H1 (cell line): ENCODE results near the gene KIF26B. TPM values are rescaled to one million over a fixed set of nuclear protein-coding genes. Genes with fewer than 3 reads are reported as not detected.

ENCODE experiments used
- CTCF ChIA-PET: fragments of 300-600 bp; sonication (Branson Sonifier 250); formaldehyde crosslinking; loops from one replicate; lab custom pipeline; 2021; ENCODE audit not compliant: partially characterized antibody; lab: Charles Lee
- POLR2A ChIA-PET: fragments of 300-600 bp; sonication (Branson Sonifier 250); formaldehyde crosslinking; loops from one replicate; lab custom pipeline; 2021; ENCODE audit warnings: inconsistent platforms; ENCODE audit not compliant: partially characterized antibody; lab: Charles Lee
- DNase-seq, 2 experiments: peaks; one replicate each; pipeline versions ENCODE4 v3.0.0 to v3.0.0-alpha.2; 2010 to 2022; ENCODE audit warnings: low spot score in 2 of 2, low read depth in 1 of 2, mixed read lengths in 1 of 2
- FAIRE-seq: peaks from 2 replicates; lab custom pipeline; 2011; peaks lifted over from hg19 to GRCh38; lab: Jason Lieb, UNC
- H2AFZ ChIP-seq: 2 replicates; pipeline ENCODE4 v1.8.1; 2012; ENCODE audit warnings: low read length, inconsistent platforms
- H2AK5ac ChIP-seq: 2 replicates; pipeline ENCODE4 v1.6.1; 2013; ENCODE audit warnings: low read depth, low read length
- H2BK120ac ChIP-seq: replicated peaks from 2 replicates; pipeline ENCODE3; 2013; ENCODE audit warnings: low read depth, low read length, inconsistent platforms
- H2BK12ac ChIP-seq: 2 replicates; pipeline ENCODE4 v1.6.1; 2013; ENCODE audit warnings: low read depth, low read length
- H2BK15ac ChIP-seq: 2 replicates; pipeline ENCODE4 v1.6.1; 2013; ENCODE audit warnings: low read length
- H2BK20ac ChIP-seq: 2 replicates; pipeline ENCODE4 v1.6.1; 2013; ENCODE audit warnings: low read length
- H2BK5ac ChIP-seq: 2 replicates; pipeline ENCODE4 v1.6.1; 2013; ENCODE audit warnings: low read depth, low read length
- H3K14ac ChIP-seq: 2 replicates; pipeline ENCODE4 v1.6.1; 2013; ENCODE audit warnings: inconsistent platforms; ENCODE audit not compliant: insufficient read length
- H3K18ac ChIP-seq: 2 replicates; pipeline ENCODE4 v1.6.1; 2013; ENCODE audit warnings: low read length; ENCODE audit errors: extremely low read depth
- H3K23ac ChIP-seq: 2 replicates; pipeline ENCODE4 v1.6.1; 2013; ENCODE audit warnings: inconsistent platforms; ENCODE audit not compliant: insufficient read length
- H3K23me2 ChIP-seq: 2 replicates; pipeline ENCODE4 v1.6.1; 2013; ENCODE audit warnings: low read depth, low read length
- H3K27ac ChIP-seq: 2 replicates; pipeline ENCODE4 v1.6.1; 2011; ENCODE audit warnings: low read depth, low read length, inconsistent platforms
- H3K27me3 ChIP-seq, 4 experiments: replicated peaks in 1 of 4; 1 replicate in 1 of 4; 2 replicates in 3 of 4; pipeline versions ENCODE4 v1.6.1 to v1.8.1; 2011 to 2013; ENCODE audit warnings: low read length in 3 of 4, mild to moderate bottlenecking in 3 of 4, inconsistent platforms in 2 of 4, mixed read lengths in 2 of 4, moderate library complexity in 1 of 4; ENCODE audit not compliant: control insufficient read depth in 3 of 4, insufficient read depth in 3 of 4; ENCODE audit errors: extremely low read depth in 1 of 4
- H3K36me3 ChIP-seq, 4 experiments: 2 replicates each; pipeline versions ENCODE4 v1.6.1 to v1.8.1; 2011 to 2013; ENCODE audit warnings: mild to moderate bottlenecking in 4 of 4, low read length in 3 of 4, moderate library complexity in 2 of 4, control low read depth in 1 of 4, inconsistent platforms in 1 of 4; ENCODE audit not compliant: insufficient read depth in 4 of 4, control insufficient read depth in 2 of 4
- H3K4ac ChIP-seq: replicated peaks from 2 replicates; pipeline ENCODE3; 2013; ENCODE audit warnings: low read length, low read depth, mixed read lengths, inconsistent platforms; ENCODE audit not compliant: insufficient read length
- H3K4me1 ChIP-seq, 4 experiments: replicated peaks in 1 of 4; 1 replicate in 1 of 4; 2 replicates in 3 of 4; pipeline versions ENCODE4 v1.6.1 to v1.8.1; 2011 to 2013; ENCODE audit warnings: low read length in 3 of 4, inconsistent platforms in 2 of 4, mixed read lengths in 1 of 4; ENCODE audit not compliant: insufficient read depth in 4 of 4, control insufficient read depth in 3 of 4
- H3K4me2 ChIP-seq, 2 experiments: 2 replicates each; pipeline versions ENCODE4 v1.6.1 to v1.8.1; 2011 to 2013; ENCODE audit warnings: low read depth in 2 of 2, low read length in 2 of 2, control low read depth in 1 of 2, inconsistent platforms in 1 of 2, mild to moderate bottlenecking in 1 of 2; ENCODE audit not compliant: insufficient read depth in 1 of 2
- H3K4me3 ChIP-seq, 4 experiments: fragments of 200-600, 300-600 bp in 1 of 4; sonication (generic), shearing (Covaris generic), sonication (Bioruptor Twin) in 1 of 4; 2 replicates each; pipeline versions ENCODE4 v1.5.1 to v1.8.1; 2011 to 2016; ENCODE audit warnings: low read length in 4 of 4, low read depth in 3 of 4, control low read depth in 2 of 4, inconsistent platforms in 2 of 4, mild to moderate bottlenecking in 2 of 4, mixed read lengths in 1 of 4, moderate library complexity in 1 of 4; ENCODE audit not compliant: insufficient read depth in 2 of 4; ENCODE audit errors: extremely low read depth in 1 of 4
- H3K56ac ChIP-seq: replicated peaks from 2 replicates; pipeline ENCODE3; 2013; ENCODE audit warnings: low read depth, mild to moderate bottlenecking, mixed read lengths, low read length, inconsistent platforms; ENCODE audit not compliant: insufficient read length
- H3K79me1 ChIP-seq: 2 replicates; pipeline ENCODE4 v1.6.1; 2013; ENCODE audit warnings: low read depth, low read length, control low read depth
- H3K79me2 ChIP-seq, 2 experiments: 2 replicates each; pipeline versions ENCODE4 v1.6.1 to v1.8.1; 2012 to 2013; ENCODE audit warnings: low read length in 2 of 2, mild to moderate bottlenecking in 2 of 2, inconsistent platforms in 1 of 2; ENCODE audit not compliant: insufficient read depth in 2 of 2, control insufficient read depth in 1 of 2
- H3K9ac ChIP-seq, 4 experiments: replicated peaks in 1 of 4; 1 replicate in 1 of 4; 2 replicates in 3 of 4; pipeline versions ENCODE4 v1.6.1 to v1.8.1; 2011 to 2013; ENCODE audit warnings: low read depth in 3 of 4, low read length in 3 of 4, control low read depth in 2 of 4, mild to moderate bottlenecking in 2 of 4, moderate library complexity in 2 of 4, inconsistent platforms in 1 of 4; ENCODE audit errors: extremely low read depth in 1 of 4
- H3K9me3 ChIP-seq, 2 experiments: 2 replicates each; pipeline versions ENCODE4 v1.6.1 to v1.8.1; 2012 to 2013; ENCODE audit warnings: mild to moderate bottlenecking in 2 of 2, moderate library complexity in 2 of 2, control low read depth in 1 of 2, inconsistent platforms in 1 of 2, low read depth in 1 of 2, low read length in 1 of 2, mixed read lengths in 1 of 2; ENCODE audit not compliant: insufficient read depth in 2 of 2
- H4K20me1 ChIP-seq, 2 experiments: replicated peaks in 1 of 2; 2 replicates each; pipeline versions ENCODE3 to v1.8.1; 2011 to 2013; ENCODE audit warnings: inconsistent platforms in 2 of 2, low read length in 2 of 2, mild to moderate bottlenecking in 1 of 2; ENCODE audit not compliant: insufficient read depth in 2 of 2, control insufficient read depth in 1 of 2
- H4K5ac ChIP-seq: 2 replicates; pipeline ENCODE4 v1.6.1; 2013; ENCODE audit warnings: low read length, low read depth, mixed read lengths, inconsistent platforms; ENCODE audit not compliant: insufficient read length
- H4K8ac ChIP-seq: 2 replicates; pipeline ENCODE4 v1.8.0; 2013; ENCODE audit warnings: mild to moderate bottlenecking, moderate library complexity, low read length, inconsistent platforms; ENCODE audit not compliant: insufficient read depth; ENCODE audit errors: extremely low read depth
- H4K91ac ChIP-seq: replicated peaks from 2 replicates; pipeline ENCODE3; 2013; ENCODE audit warnings: low read length, mixed read lengths, inconsistent platforms; ENCODE audit not compliant: insufficient read length
- CBX8 ChIP-seq: fragments of 300-800, 300-1000 bp; sonication (generic); IDR thresholded peaks from 2 replicates; pipeline ENCODE4 v1.7.1; 2016; ENCODE audit warnings: low read depth, low read length, borderline replicate concordance
- CEBPB ChIP-seq: IDR thresholded peaks from 2 replicates; pipeline ENCODE4 v1.6.1; 2012; ENCODE audit warnings: low read depth, low read length
- CTBP2 ChIP-seq: IDR thresholded peaks from 2 replicates; pipeline ENCODE4 v1.7.0; 2011; ENCODE audit warnings: borderline replicate concordance, mild to moderate bottlenecking, moderate library complexity, mixed read lengths, low read length; ENCODE audit not compliant: insufficient read depth, insufficient read length
- EGR1 ChIP-seq: IDR thresholded peaks from 2 replicates; pipeline ENCODE4 v1.6.1; 2011; ENCODE audit warnings: low read depth, low read length, borderline replicate concordance
- GABPA ChIP-seq: IDR thresholded peaks from 2 replicates; pipeline ENCODE4 v1.6.1; 2011; ENCODE audit warnings: mild to moderate bottlenecking, low read length, moderate library complexity, borderline replicate concordance; ENCODE audit not compliant: insufficient read depth
- JUN ChIP-seq: IDR thresholded peaks from 2 replicates; pipeline ENCODE4 v1.6.1; 2011; ENCODE audit warnings: low read depth, mild to moderate bottlenecking, improper control_type of control experiment, low read length
- KDM5A ChIP-seq: fragments of 200-600 bp; IDR thresholded peaks from 2 replicates; pipeline ENCODE4 v1.7.1; 2012; ENCODE audit warnings: mild to moderate bottlenecking, low read length, inconsistent platforms, mixed read lengths
- PHF8 ChIP-seq: fragments of 200-600 bp; sonication (generic); conservative IDR thresholded peaks from 2 replicates; pipeline ENCODE4 v1.7.1; 2012; ENCODE audit warnings: low read depth, mild to moderate bottlenecking, inconsistent platforms, low read length, moderate library complexity
- POU5F1 ChIP-seq: IDR thresholded peaks from 2 replicates; pipeline ENCODE4 v1.6.1; 2011; ENCODE audit warnings: low read depth, mild to moderate bottlenecking, low read length, moderate library complexity
- SIX5 ChIP-seq: IDR thresholded peaks from 2 replicates; pipeline ENCODE4 v1.6.1; 2011; ENCODE audit warnings: mild to moderate bottlenecking, low read depth, low read length
- SP2 ChIP-seq: IDR thresholded peaks from 2 replicates; pipeline ENCODE4 v1.6.1; 2012; ENCODE audit warnings: mild to moderate bottlenecking, low read length, inconsistent platforms
- TAF1 ChIP-seq: IDR thresholded peaks from 2 replicates; pipeline ENCODE4 v1.6.1; 2011; ENCODE audit warnings: mild to moderate bottlenecking, low read depth, low read length
- WGBS, 2 experiments: shearing (Covaris generic) in 1 of 2; methylation state at CpG; one replicate each; pipeline versions ENCODE4 v1.1.6 to v1.1.7; 2013 to 2015; ENCODE audit warnings: low lambda C conversion rate in 2 of 2, mixed read lengths in 2 of 2, inconsistent platforms in 1 of 2, low coverage in 1 of 2, missing lambda C conversion rate in 1 of 2; ENCODE audit not compliant: insufficient replicate concordance in 2 of 2, insufficient coverage in 1 of 2, insufficient read length in 1 of 2; ENCODE audit errors: extremely low coverage in 1 of 2, missing lambda C conversion rate in 1 of 2; 5-methylcytosine and 5-hydroxymethylcytosine counted together
- polyA plus RNA-seq, 7 experiments: library from polyadenylated mRNA; depleted of rRNA in 3 of 7; stranded (reverse) in 5 of 7; unstranded in 2 of 7; fragments of >200 nt in 5 of 7; fragments of 200-250 nt in 2 of 7; gene quantifications; 1 replicate in 5 of 7; 2 replicates in 1 of 7; 4 replicates in 1 of 7; pipeline versions ENCODE4 v1.2.1 to v1.2.3, GENCODE V29; 2011 to 2013; ENCODE audit warnings: missing spikeins in 2 of 7, mixed read lengths in 2 of 7
- total RNA-seq: library from RNA; stranded (reverse); fragmentation: NEBNext Ultra II Directional; extraction: Animal tissue kit (Norgen Biotek cat#: 25700); gene quantifications from 2 replicates; pipeline ENCODE4 v1.2.1, GENCODE V29; 2021
- TF ChIP-seq, protein P1 (sequence below), 3 experiments: IDR thresholded peaks; 1 replicate in 2 of 3; 2 replicates in 1 of 3; pipeline versions ENCODE4 v1.5.1 to v1.6.1; 2011; ENCODE audit warnings: low read length in 3 of 3, mild to moderate bottlenecking in 3 of 3, inconsistent platforms in 2 of 3, low read depth in 1 of 3, moderate library complexity in 1 of 3; ENCODE audit not compliant: insufficient read depth in 1 of 3; ENCODE audit errors: control extremely low read depth in 1 of 3

Gene KIF26B
- total and polyA plus RNA-seq, 2 of the 8 experiments (the other 6 are each of a cell fraction or from before 2014, with no cell fraction given) = 0.06 to 0.28 TPM

DNA sequence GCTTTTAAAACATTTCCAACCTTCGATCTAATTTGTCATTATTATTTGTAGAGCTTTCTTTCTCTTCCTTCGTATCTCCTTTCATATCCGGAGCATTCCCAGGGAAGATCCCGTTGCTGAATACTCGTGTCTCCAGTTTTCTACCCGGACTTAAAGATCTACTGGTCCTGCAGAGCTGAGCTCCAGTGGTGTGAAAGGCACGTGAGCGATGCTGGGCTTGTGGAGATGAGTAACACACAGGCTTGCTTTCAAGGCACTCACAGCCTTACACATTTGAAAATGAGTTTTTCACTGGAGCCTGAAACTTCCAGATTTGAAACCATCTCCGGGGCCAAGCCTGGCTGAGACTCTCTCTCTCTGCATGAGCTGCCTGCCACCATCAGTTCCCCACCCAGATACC, 428.3 kb downstream of the KIF26B start:
- Histone ChIP-seq H2BK20ac (no peak overlapping the region), H3K9me3 (no peaks in the 10 kb centered on the region), H3K36me3 (no peaks in the 10 kb centered on the region), H3K4me1 (no peaks in the 10 kb centered on the region), H4K20me1 (no peaks in the 10 kb centered on the region), H3K27ac (no peak overlapping the region), H3K4me3 (no peak overlapping the region), H2AK5ac (no peak overlapping the region), H4K8ac (no peak overlapping the region), H3K23me2 (no peaks in the 10 kb centered on the region), H2BK12ac (no peak overlapping the region), H3K18ac (no peak overlapping the region), H4K91ac (no peak overlapping the region), H2BK15ac (no peak overlapping the region), H3K9ac (no peak overlapping the region), H3K4me2 (no peak overlapping the region), H4K5ac (no peak overlapping the region), H3K56ac (no peak overlapping the region), H2BK120ac (no peak overlapping the region), H3K23ac (no peak overlapping the region), H3K14ac (no peak overlapping the region), H2AFZ (no peak overlapping the region), H3K79me1 (no peaks in the 10 kb centered on the region), H2BK5ac (no peak overlapping the region), H3K27me3 (no peaks in the 10 kb centered on the region), H3K4ac (no peak overlapping the region), H3K79me2 (no peaks in the 10 kb centered on the region)
- no peak for FAIRE-seq
- POLR2A ChIA-PET = no interaction called here
- DNase-seq = no peak
- 92% methylated on average over 9 of the region's 9 CpGs; no CpG with 5 or more reads in 1 of the 2 experiments for WGBS, 2 experiments
- CTCF ChIA-PET = interaction anchor here (1.0 kb wide), 1 partner anchor 430 kb away, joined by 3 read pairs; no protein-coding TSS in a partner anchor
- no peak for TF ChIP-seq SIX5
- no peak for TF ChIP-seq CBX8
- TF ChIP-seq, protein P1, sequence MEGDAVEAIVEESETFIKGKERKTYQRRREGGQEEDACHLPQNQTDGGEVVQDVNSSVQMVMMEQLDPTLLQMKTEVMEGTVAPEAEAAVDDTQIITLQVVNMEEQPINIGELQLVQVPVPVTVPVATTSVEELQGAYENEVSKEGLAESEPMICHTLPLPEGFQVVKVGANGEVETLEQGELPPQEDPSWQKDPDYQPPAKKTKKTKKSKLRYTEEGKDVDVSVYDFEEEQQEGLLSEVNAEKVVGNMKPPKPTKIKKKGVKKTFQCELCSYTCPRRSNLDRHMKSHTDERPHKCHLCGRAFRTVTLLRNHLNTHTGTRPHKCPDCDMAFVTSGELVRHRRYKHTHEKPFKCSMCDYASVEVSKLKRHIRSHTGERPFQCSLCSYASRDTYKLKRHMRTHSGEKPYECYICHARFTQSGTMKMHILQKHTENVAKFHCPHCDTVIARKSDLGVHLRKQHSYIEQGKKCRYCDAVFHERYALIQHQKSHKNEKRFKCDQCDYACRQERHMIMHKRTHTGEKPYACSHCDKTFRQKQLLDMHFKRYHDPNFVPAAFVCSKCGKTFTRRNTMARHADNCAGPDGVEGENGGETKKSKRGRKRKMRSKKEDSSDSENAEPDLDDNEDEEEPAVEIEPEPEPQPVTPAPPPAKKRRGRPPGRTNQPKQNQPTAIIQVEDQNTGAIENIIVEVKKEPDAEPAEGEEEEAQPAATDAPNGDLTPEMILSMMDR (IDR thresholded peaks at IDR 0.05; ENCODE audit: control extremely low read depth in 1 of 3, insufficient read depth in 1 of 3, low read depth in 1 of 3, low read length in 3 of 3) = no peak
- TF ChIP-seq GABPA = no peak
- no peak for TF ChIP-seq SP2
- no peak for TF ChIP-seq KDM5A
- no peak for TF ChIP-seq JUN
- TF ChIP-seq CEBPB = no peak
- TF ChIP-seq CTBP2 = no peak
- TF ChIP-seq EGR1 = no peak
- no peak for TF ChIP-seq PHF8
- TF ChIP-seq TAF1 = no peak
- TF ChIP-seq POU5F1 = no peak
